ENCODE results near the gene CPEB1. TPM values are rescaled to one million over a fixed set of nuclear protein-coding genes. Genes with fewer than 3 reads are reported as not detected.

Gene CPEB1
- total and polyA plus RNA-seq, 9 donors, result 5.4 to 28.9 (median 10.5) TPM

DNA sequence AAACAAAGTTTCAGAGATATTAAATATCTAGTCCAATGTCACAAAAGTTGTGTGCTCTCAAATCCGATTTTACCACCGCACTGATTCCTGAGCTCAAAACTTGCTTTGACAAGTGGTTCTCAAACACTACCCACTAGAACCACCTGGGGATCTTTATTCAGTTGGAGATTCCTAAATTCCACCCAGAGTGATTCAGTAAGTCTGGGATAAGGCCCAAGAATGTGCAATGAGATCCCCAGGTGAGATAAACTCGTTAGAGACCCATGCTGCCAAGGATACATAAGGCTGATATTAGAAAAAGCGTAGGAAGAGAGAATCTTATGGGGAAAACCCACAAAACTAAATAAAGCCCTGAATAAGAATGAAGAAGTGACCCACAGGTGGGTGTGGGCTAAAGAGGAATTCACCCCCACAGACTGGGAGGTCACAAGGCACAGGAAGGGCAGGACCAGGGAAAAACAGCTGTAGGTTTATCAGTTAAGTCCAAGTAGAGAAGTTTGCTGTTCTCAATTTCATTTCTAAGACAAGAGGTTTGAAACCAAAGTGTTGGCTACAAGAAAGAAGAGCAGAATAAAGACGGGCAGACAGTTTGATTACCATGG lies 95.4 kb downstream of the CPEB1 start:
- no peaks in the 10 kb centered on the region for H3K36me3 ChIP-seq
- intact Hi-C loops (cut with DNase I), result no loop called here
- no peak for DNase-seq
- no peaks in the 10 kb centered on the region for H3K27me3 ChIP-seq
- no peaks in the 10 kb centered on the region for H3K4me1 ChIP-seq (ENCODE audit: insufficient read depth)
- no peak overlapping the region for H3K27ac ChIP-seq
- 73 to 77% (median 73%) methylated on average over 5 of the region's 5 CpGs for WGBS, 3 donors
- H3K4me3 ChIP-seq, result no peak overlapping the region
- no peaks in the 10 kb centered on the region for H3K9me3 ChIP-seq
- TF ChIP-seq POLR2A (IDR thresholded peaks at IDR 0.05), result no peak
- TF ChIP-seq, protein P1, sequence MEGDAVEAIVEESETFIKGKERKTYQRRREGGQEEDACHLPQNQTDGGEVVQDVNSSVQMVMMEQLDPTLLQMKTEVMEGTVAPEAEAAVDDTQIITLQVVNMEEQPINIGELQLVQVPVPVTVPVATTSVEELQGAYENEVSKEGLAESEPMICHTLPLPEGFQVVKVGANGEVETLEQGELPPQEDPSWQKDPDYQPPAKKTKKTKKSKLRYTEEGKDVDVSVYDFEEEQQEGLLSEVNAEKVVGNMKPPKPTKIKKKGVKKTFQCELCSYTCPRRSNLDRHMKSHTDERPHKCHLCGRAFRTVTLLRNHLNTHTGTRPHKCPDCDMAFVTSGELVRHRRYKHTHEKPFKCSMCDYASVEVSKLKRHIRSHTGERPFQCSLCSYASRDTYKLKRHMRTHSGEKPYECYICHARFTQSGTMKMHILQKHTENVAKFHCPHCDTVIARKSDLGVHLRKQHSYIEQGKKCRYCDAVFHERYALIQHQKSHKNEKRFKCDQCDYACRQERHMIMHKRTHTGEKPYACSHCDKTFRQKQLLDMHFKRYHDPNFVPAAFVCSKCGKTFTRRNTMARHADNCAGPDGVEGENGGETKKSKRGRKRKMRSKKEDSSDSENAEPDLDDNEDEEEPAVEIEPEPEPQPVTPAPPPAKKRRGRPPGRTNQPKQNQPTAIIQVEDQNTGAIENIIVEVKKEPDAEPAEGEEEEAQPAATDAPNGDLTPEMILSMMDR (IDR thresholded peaks at IDR 0.05), result no peak
- TF ChIP-seq EP300 (IDR thresholded peaks at IDR 0.05), result no peak

DNA sequence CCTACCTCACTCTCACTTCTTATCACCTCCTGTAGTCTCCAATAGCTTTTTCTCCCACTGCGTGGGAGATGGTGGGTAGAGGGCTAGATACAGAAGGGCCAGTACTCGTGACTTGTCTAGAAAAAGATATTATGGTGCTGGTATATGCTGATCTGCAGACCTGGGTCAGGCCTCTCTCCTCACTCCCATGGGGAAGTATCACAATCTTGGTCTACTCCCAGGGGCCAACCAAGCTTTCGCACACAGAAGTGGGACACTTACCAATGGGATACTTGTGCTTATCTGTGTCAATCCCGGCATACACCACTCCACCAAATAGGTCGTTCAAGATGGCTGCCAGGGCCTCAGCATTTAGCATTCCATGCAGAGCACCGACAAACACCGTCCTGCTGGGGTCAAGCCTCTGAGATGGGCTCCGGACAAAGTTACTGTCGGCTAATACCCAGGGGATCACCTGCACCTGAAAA lies 97.9 kb downstream of the CPEB1 start:
- 88 to 93% (median 90%) methylated on average over 9 of the region's 9 CpGs for WGBS, 3 donors
- intact Hi-C loops (cut with DNase I), result loop anchor here in 2 of 4 donors (10.0 kb wide), 2 partner anchors 96 to 436 kb away; partner anchors contain the start of genes CPEB1 (in 1 of the 2) and RAMAC (in 1 of the 2)
- TF ChIP-seq EP300 (IDR thresholded peaks at IDR 0.05), result no peak
- no peak for TF ChIP-seq POLR2A (IDR thresholded peaks at IDR 0.05)
- TF ChIP-seq, protein P1 (IDR thresholded peaks at IDR 0.05), result no peak
- Histone ChIP-seq H3K4me1 (ENCODE audit: insufficient read depth) (no peaks in the 10 kb centered on the region), H3K4me3 (no peak overlapping the region), H3K27ac (no peak overlapping the region), H3K36me3 (no peaks in the 10 kb centered on the region), H3K9me3 (no peaks in the 10 kb centered on the region), H3K27me3 (no peaks in the 10 kb centered on the region)
- no peak for DNase-seq

DNA sequence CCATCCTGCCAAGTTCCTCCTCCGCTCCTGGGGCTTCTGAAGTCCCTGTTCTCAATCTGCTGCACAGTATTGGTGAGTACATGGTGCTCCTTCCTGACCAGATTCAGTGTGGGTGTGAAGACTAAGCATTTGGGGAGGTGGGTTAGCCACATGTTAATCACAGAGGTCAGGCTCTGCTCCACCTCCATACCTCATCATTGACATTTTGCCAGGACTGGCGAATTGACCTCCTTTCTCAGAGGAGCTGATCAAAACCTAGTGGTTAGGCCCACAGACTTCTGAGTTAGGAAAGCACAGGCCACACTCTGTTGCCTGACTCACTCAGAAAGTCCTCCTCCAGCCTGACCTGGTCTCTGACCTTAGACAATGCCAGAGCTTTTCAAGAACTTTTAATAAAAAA lies 98.5 kb downstream of the CPEB1 start:
- H3K27me3 ChIP-seq, result no peaks in the 10 kb centered on the region
- H3K4me3 ChIP-seq, result no peak overlapping the region
- intact Hi-C loops (cut with DNase I), result loop anchor here in 2 of 4 donors (10.0 kb wide), 2 partner anchors 96 to 436 kb away; partner anchors contain the start of genes CPEB1 (in 1 of the 2) and RAMAC (in 1 of the 2)
- DNase-seq, result no peak
- H3K9me3 ChIP-seq, result no peaks in the 10 kb centered on the region
- no peaks in the 10 kb centered on the region for H3K36me3 ChIP-seq
- TF ChIP-seq POLR2A (IDR thresholded peaks at IDR 0.05), result no peak
- TF ChIP-seq, protein P1 (IDR thresholded peaks at IDR 0.05), result no peak
- no peak for TF ChIP-seq EP300 (IDR thresholded peaks at IDR 0.05)
- 70 to 85% (median 84%) methylated on average over 2 of the region's 2 CpGs for WGBS, 3 donors
- H3K27ac ChIP-seq, result no peak overlapping the region
- H3K4me1 ChIP-seq (ENCODE audit: insufficient read depth), result no peaks in the 10 kb centered on the region

DNA sequence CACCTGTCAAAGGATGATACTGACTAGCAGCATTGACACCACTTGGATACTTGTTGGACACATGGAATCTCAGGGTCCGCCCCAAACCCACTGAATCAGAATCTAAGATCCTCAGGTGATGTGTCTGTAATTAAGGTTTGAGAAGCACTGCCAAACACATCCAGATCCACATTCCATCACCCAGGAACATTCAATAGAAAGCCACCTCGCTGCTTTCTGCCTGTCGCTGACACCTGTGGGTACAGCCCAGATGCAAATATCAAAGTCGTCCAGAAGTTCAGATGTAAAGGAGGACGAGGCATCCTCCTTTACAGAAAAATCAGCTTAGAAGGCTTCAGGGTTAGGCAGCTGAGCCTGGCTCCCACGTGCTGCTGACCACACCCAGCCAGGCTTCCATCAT lies 101.7 kb downstream of the CPEB1 start:
- no peak overlapping the region for H3K4me3 ChIP-seq
- TF ChIP-seq POLR2A (IDR thresholded peaks at IDR 0.05), result no peak
- TF ChIP-seq EP300 (IDR thresholded peaks at IDR 0.05), result no peak
- TF ChIP-seq, protein P1 (IDR thresholded peaks at IDR 0.05), result no peak
- no peaks in the 10 kb centered on the region for H3K9me3 ChIP-seq
- H3K36me3 ChIP-seq, result no peaks in the 10 kb centered on the region
- no peak overlapping the region for H3K27ac ChIP-seq
- WGBS, 3 donors, result 76 to 82% (median 76%) methylated on average over 6 of the region's 6 CpGs
- H3K4me1 ChIP-seq (ENCODE audit: insufficient read depth), result peaks cover 3% of the 10 kb centered on the region
- no peaks in the 10 kb centered on the region for H3K27me3 ChIP-seq
- intact Hi-C loops (cut with DNase I), result loop anchor here in 2 of 4 donors (10.0 kb wide), 2 partner anchors 99 to 439 kb away; partner anchors contain the start of genes CPEB1 (in 1 of the 2) and RAMAC (in 1 of the 2)
- DNase-seq, result peak in 1 of 5 donors; percentile 0

All from ovary (tissue), 9 donors.